ENCODE measurements around the gene LETMD1.
A peak's percentile ranks its signal among the peaks of the same experiment; 100 is the strongest.

The LETMD1 gene

GRCh38 chr12:51081421-51081820 lies 33.3 kb downstream of the LETMD1 start:
- Histone ChIP-seq H3K4me1 (ENCODE audit: control insufficient read depth, low read depth, low read length) (peaks cover 9% of the 10 kb centered on the region), H3K9ac (ENCODE audit: low read length) (peak overlapping the region; percentile 81), H3K4me3 (ENCODE audit: low read length) (peak overlapping the region; percentile 91), H3K36me3 (ENCODE audit: control insufficient read depth, low read depth, low read length) (no peaks in the 10 kb centered on the region), H3K27me3 (ENCODE audit: control insufficient read depth, insufficient read depth, low read length) (no peaks in the 10 kb centered on the region), H3K9me3 (ENCODE audit: control insufficient read depth, low read depth, low read length) (no peaks in the 10 kb centered on the region), H3K27ac (ENCODE audit: low read length) (no peak overlapping the region)

GRCh38 chr12:51082561-51083125 lies 34.5 kb downstream of the LETMD1 start:
- H3K9me3 ChIP-seq (ENCODE audit: control insufficient read depth, low read depth, low read length) = no peaks in the 10 kb centered on the region
- no peaks in the 10 kb centered on the region for H3K36me3 ChIP-seq (ENCODE audit: control insufficient read depth, low read depth, low read length)
- H3K4me1 ChIP-seq (ENCODE audit: control insufficient read depth, low read depth, low read length) = peaks cover 9% of the 10 kb centered on the region
- H3K4me3 ChIP-seq (ENCODE audit: low read length) = peak overlapping the region; percentile 91
- H3K27ac ChIP-seq (ENCODE audit: low read length) = peak overlapping the region; percentile 49
- H3K9ac ChIP-seq (ENCODE audit: low read length) = peak overlapping the region; percentile 81
- no peaks in the 10 kb centered on the region for H3K27me3 ChIP-seq (ENCODE audit: control insufficient read depth, insufficient read depth, low read length)

- Histone ChIP-seq H3K27me3 (ENCODE audit: control insufficient read depth, insufficient read depth, low read length) (no peaks in the 10 kb centered on the region), H3K27ac (ENCODE audit: low read length) (peak within 1 kb of the TSS; percentile 49)
Observed at GRCh38 chr12:51083126-51083833, 35.2 kb downstream of the LETMD1 start, which contains the start of gene CSRNP2. CSRNP2 (minus strand) TSS chr12:51083596; CDS start chr12:51076561, 7,035 bp downstream.

GRCh38 chr12:51085757-51086156 lies 37.6 kb downstream of the LETMD1 start:
- H3K36me3 ChIP-seq (ENCODE audit: control insufficient read depth, low read depth, low read length) = no peaks in the 10 kb centered on the region
- no peak overlapping the region for H3K27ac ChIP-seq (ENCODE audit: low read length)
- no peak overlapping the region for H3K9ac ChIP-seq (ENCODE audit: low read length)
- no peak overlapping the region for H3K4me3 ChIP-seq (ENCODE audit: low read length)
- no peaks in the 10 kb centered on the region for H3K9me3 ChIP-seq (ENCODE audit: control insufficient read depth, low read depth, low read length)
- H3K4me1 ChIP-seq (ENCODE audit: control insufficient read depth, low read depth, low read length) = peaks cover 9% of the 10 kb centered on the region
- H3K27me3 ChIP-seq (ENCODE audit: control insufficient read depth, insufficient read depth, low read length) = no peaks in the 10 kb centered on the region

More at GRCh38 chr12:51083126-51083833, 35.2 kb downstream of the LETMD1 start, which contains the start of gene CSRNP2:
- Histone ChIP-seq H3K9ac (ENCODE audit: low read length) (peak within 1 kb of the TSS; percentile 81), H3K4me3 (ENCODE audit: low read length) (peak within 1 kb of the TSS; percentile 91), H3K36me3 (ENCODE audit: control insufficient read depth, low read depth, low read length) (no peaks in the 10 kb centered on the region), H3K4me1 (ENCODE audit: control insufficient read depth, low read depth, low read length) (peaks cover 9% of the 10 kb centered on the region), H3K9me3 (ENCODE audit: control insufficient read depth, low read depth, low read length) (no peaks in the 10 kb centered on the region)

GRCh38 chr12:51086933-51087332 lies 38.8 kb downstream of the LETMD1 start:
- H3K27ac ChIP-seq (ENCODE audit: low read length) = no peak overlapping the region
- no peaks in the 10 kb centered on the region for H3K36me3 ChIP-seq (ENCODE audit: control insufficient read depth, low read depth, low read length)
- H3K9ac ChIP-seq (ENCODE audit: low read length) = no peak overlapping the region
- H3K4me3 ChIP-seq (ENCODE audit: low read length) = no peak overlapping the region
- peaks cover 4% of the 10 kb centered on the region for H3K4me1 ChIP-seq (ENCODE audit: control insufficient read depth, low read depth, low read length)
- no peaks in the 10 kb centered on the region for H3K9me3 ChIP-seq (ENCODE audit: control insufficient read depth, low read depth, low read length)
- H3K27me3 ChIP-seq (ENCODE audit: control insufficient read depth, insufficient read depth, low read length) = no peaks in the 10 kb centered on the region

GRCh38 chr12:51087818-51088217 lies 39.7 kb downstream of the LETMD1 start:
- Histone ChIP-seq H3K4me3 (ENCODE audit: low read length) (no peak overlapping the region), H3K9ac (ENCODE audit: low read length) (no peak overlapping the region), H3K36me3 (ENCODE audit: control insufficient read depth, low read depth, low read length) (no peaks in the 10 kb centered on the region), H3K27ac (ENCODE audit: low read length) (no peak overlapping the region), H3K4me1 (ENCODE audit: control insufficient read depth, low read depth, low read length) (no peaks in the 10 kb centered on the region), H3K9me3 (ENCODE audit: control insufficient read depth, low read depth, low read length) (no peaks in the 10 kb centered on the region), H3K27me3 (ENCODE audit: control insufficient read depth, insufficient read depth, low read length) (no peaks in the 10 kb centered on the region)

- Histone ChIP-seq H3K4me1 (ENCODE audit: control insufficient read depth, low read depth, low read length) (no peaks in the 10 kb centered on the region), H3K9me3 (ENCODE audit: control insufficient read depth, low read depth, low read length) (no peaks in the 10 kb centered on the region), H3K4me3 (ENCODE audit: low read length) (no peak overlapping the region), H3K9ac (ENCODE audit: low read length) (no peak overlapping the region), H3K36me3 (ENCODE audit: control insufficient read depth, low read depth, low read length) (peaks cover 19% of the 10 kb centered on the region), H3K27ac (ENCODE audit: low read length) (no peak overlapping the region), H3K27me3 (ENCODE audit: control insufficient read depth, insufficient read depth, low read length) (no peaks in the 10 kb centered on the region)
Observed at GRCh38 chr12:51090705-51091229, 42.6 kb downstream of the LETMD1 start.

- Histone ChIP-seq H3K4me3 (ENCODE audit: low read length) (no peak overlapping the region), H3K27me3 (ENCODE audit: control insufficient read depth, insufficient read depth, low read length) (no peaks in the 10 kb centered on the region), H3K9ac (ENCODE audit: low read length) (no peak overlapping the region), H3K4me1 (ENCODE audit: control insufficient read depth, low read depth, low read length) (no peaks in the 10 kb centered on the region), H3K9me3 (ENCODE audit: control insufficient read depth, low read depth, low read length) (no peaks in the 10 kb centered on the region), H3K27ac (ENCODE audit: low read length) (no peak overlapping the region), H3K36me3 (ENCODE audit: control insufficient read depth, low read depth, low read length) (peaks cover 83% of the 10 kb centered on the region)
Observed at GRCh38 chr12:51098611-51099010, 50.5 kb downstream of the LETMD1 start.

GRCh38 chr12:51103977-51104376 lies 55.9 kb downstream of the LETMD1 start:
- Histone ChIP-seq H3K27ac (ENCODE audit: low read length) (no peak overlapping the region), H3K4me3 (ENCODE audit: low read length) (no peak overlapping the region), H3K9me3 (ENCODE audit: control insufficient read depth, low read depth, low read length) (no peaks in the 10 kb centered on the region), H3K36me3 (ENCODE audit: control insufficient read depth, low read depth, low read length) (peaks cover 82% of the 10 kb centered on the region), H3K9ac (ENCODE audit: low read length) (no peak overlapping the region), H3K4me1 (ENCODE audit: control insufficient read depth, low read depth, low read length) (no peaks in the 10 kb centered on the region), H3K27me3 (ENCODE audit: control insufficient read depth, insufficient read depth, low read length) (no peaks in the 10 kb centered on the region)

- H3K27me3 ChIP-seq (ENCODE audit: control insufficient read depth, insufficient read depth, low read length) = no peaks in the 10 kb centered on the region
- H3K9me3 ChIP-seq (ENCODE audit: control insufficient read depth, low read depth, low read length) = no peaks in the 10 kb centered on the region
- no peak overlapping the region for H3K9ac ChIP-seq (ENCODE audit: low read length)
- H3K36me3 ChIP-seq (ENCODE audit: control insufficient read depth, low read depth, low read length) = peaks cover 63% of the 10 kb centered on the region
- no peaks in the 10 kb centered on the region for H3K4me1 ChIP-seq (ENCODE audit: control insufficient read depth, low read depth, low read length)
- H3K27ac ChIP-seq (ENCODE audit: low read length) = no peak overlapping the region
- no peak overlapping the region for H3K4me3 ChIP-seq (ENCODE audit: low read length)
Observed at GRCh38 chr12:51108136-51108535, 60.0 kb downstream of the LETMD1 start.
